MCF 10A (cell line): ENCODE data around the gene UQCC2. TPM values are rescaled to one million over a fixed set of nuclear protein-coding genes. Genes with fewer than 3 reads are reported as not detected.

ENCODE experiments used
- BruUV-seq: library from RNA; stranded (reverse); fragments of 400-500 nt; replicated peaks from 2 replicates; lab custom pipeline; 2021; lab: Mats Ljungman, UMichigan
- CTCF ChIA-PET: fragments of 300-600 bp; sonication (Branson Sonifier 250); formaldehyde crosslinking; extraction: SDS; loops from one replicate; lab custom pipeline; 2021; ENCODE audit warnings: antibody characterized with exemption, inconsistent platforms; lab: Yijun Ruan, JAX
- POLR2A ChIA-PET: fragments of 300-600, 350-650 bp; sonication (Branson Sonifier 250); formaldehyde crosslinking; extraction: SDS; loops from one replicate; lab custom pipeline; 2020; ENCODE audit warnings: antibody characterized with exemption, inconsistent platforms; lab: Yijun Ruan, JAX
- DNase-seq: peaks from one replicate; pipeline ENCODE4 v3.0.0-alpha.2; 2018; ENCODE audit not compliant: unreplicated experiment
- H3K27ac Mint-ChIP-seq: one replicate; pipeline ENCODE4 v1.8.0; 2022; ENCODE audit warnings: mild to moderate bottlenecking, low read depth, mixed read lengths; ENCODE audit not compliant: unreplicated experiment
- H3K27me3 Mint-ChIP-seq: one replicate; pipeline ENCODE4 v1.8.0; 2022; ENCODE audit warnings: mixed read lengths; ENCODE audit not compliant: insufficient read depth, unreplicated experiment
- H3K36me3 Mint-ChIP-seq: one replicate; pipeline ENCODE4 v1.8.0; 2022; ENCODE audit warnings: mild to moderate bottlenecking, moderate library complexity, mixed read lengths; ENCODE audit not compliant: insufficient read depth, unreplicated experiment
- H3K4me1 Mint-ChIP-seq: one replicate; pipeline ENCODE4 v1.8.0; 2022; ENCODE audit warnings: mixed read lengths; ENCODE audit not compliant: insufficient read depth, unreplicated experiment
- H3K4me3 Mint-ChIP-seq: one replicate; pipeline ENCODE4 v1.8.0; 2022; ENCODE audit warnings: mild to moderate bottlenecking, moderate library complexity, mixed read lengths; ENCODE audit not compliant: unreplicated experiment
- H3K9me3 Mint-ChIP-seq: one replicate; pipeline ENCODE4 v1.8.0; 2022; ENCODE audit warnings: mixed read lengths; ENCODE audit not compliant: unreplicated experiment
- CTCF ChIP-seq: fragments of 200-600 bp; IDR thresholded peaks from one replicate; pipeline ENCODE4 v1.8.0; 2022; ENCODE audit warnings: antibody characterized with exemption, mild to moderate bottlenecking; ENCODE audit not compliant: unreplicated experiment
- intact Hi-C: fragments of 100-400 bp; cut with micrococcal nuclease; formaldehyde crosslinking; loops from 2 replicates; pipeline ENCODE4 v1.14.1; 2022
- total RNA-seq: library from RNA; stranded (reverse); gene quantifications from 2 replicates; pipeline ENCODE4 v1.2.3, GENCODE V29; 2022

Gene UQCC2
- total RNA-seq, 1 experiment from 2014 or later: 122 TPM

DNA sequence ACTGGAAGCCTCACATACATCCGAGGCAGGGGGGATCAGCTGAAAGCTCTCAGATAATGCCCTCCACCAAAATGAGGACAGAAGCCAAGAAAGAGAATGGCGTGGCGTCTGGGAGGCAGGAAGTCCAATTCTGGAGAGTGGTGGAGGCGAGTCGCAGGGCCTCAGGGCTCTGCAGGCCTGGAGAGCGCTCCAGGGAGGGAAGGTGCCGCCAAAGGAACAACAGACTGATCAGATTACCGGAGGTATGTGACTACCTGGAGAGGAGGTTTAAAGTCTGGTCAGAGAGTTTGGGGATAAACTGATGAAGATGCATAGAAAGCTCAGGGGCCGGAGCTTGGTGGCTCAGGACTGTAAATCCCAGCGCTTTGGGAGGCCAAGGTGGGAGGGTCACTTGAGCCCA lies 46.4 kb upstream of the UQCC2 start:
- H3K36me3 Mint-ChIP-seq: no peaks in the 10 kb centered on the region
- no peak for TF ChIP-seq CTCF
- ChIA-PET CTCF (interaction anchor here (0.5 to 13.5 kb wide), 8 partner anchors 10 to 398 kb away, joined by 3 to 228 read pairs (median 4); partner anchors contain the start of genes IP6K3 and UQCC2), POLR2A (interaction anchor here (0.6 to 2.5 kb wide), 2 partner anchors 13 to 377 kb away, joined by 3 to 16 read pairs; no protein-coding TSS in a partner anchor)
- peaks cover 17% of the 10 kb centered on the region for H3K4me1 Mint-ChIP-seq
- no peak for DNase-seq
- no peaks in the 10 kb centered on the region for H3K27me3 Mint-ChIP-seq
- no peaks in the 10 kb centered on the region for H3K9me3 Mint-ChIP-seq
- intact Hi-C loops: no loop called here
- H3K27ac Mint-ChIP-seq: no peak overlapping the region
- no peak overlapping the region for H3K4me3 Mint-ChIP-seq
- BruUV-seq: no TSS peak

DNA sequence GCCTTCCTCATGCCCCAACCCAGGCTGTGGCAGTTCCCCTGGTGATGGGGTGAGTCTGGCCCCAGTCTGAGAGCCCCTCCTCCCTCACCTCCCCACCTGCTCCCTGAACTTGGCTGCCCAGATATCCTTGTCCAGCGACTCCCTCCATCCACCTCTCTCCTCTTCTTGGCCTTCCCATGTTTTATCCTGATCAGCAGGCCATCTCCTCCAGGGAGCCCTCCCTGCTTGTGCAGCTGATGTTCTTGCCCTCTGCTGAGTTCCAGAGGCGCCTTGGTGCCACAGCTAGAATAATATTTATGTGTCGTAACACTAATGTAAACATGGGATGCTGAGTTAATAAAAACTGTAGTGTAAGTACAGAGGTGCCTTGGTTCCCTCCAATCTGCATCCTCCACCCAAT lies 45.6 kb upstream of the UQCC2 start:
- no peak for DNase-seq
- TF ChIP-seq CTCF: no peak
- Mint-ChIP-seq H3K9me3 (no peaks in the 10 kb centered on the region), H3K4me3 (no peak overlapping the region), H3K27ac (no peak overlapping the region), H3K27me3 (no peaks in the 10 kb centered on the region), H3K4me1 (peaks cover 14% of the 10 kb centered on the region), H3K36me3 (no peaks in the 10 kb centered on the region)
- intact Hi-C loops: no loop called here
- ChIA-PET CTCF (interaction anchor here (0.5 to 13.5 kb wide), 7 partner anchors 10 to 399 kb away, joined by 3 to 228 read pairs (median 4); partner anchors contain the start of gene IP6K3), POLR2A (interaction anchor here (0.6 to 2.5 kb wide), 2 partner anchors 12 to 378 kb away, joined by 3 to 16 read pairs; no protein-coding TSS in a partner anchor)
- no TSS peak for BruUV-seq

DNA sequence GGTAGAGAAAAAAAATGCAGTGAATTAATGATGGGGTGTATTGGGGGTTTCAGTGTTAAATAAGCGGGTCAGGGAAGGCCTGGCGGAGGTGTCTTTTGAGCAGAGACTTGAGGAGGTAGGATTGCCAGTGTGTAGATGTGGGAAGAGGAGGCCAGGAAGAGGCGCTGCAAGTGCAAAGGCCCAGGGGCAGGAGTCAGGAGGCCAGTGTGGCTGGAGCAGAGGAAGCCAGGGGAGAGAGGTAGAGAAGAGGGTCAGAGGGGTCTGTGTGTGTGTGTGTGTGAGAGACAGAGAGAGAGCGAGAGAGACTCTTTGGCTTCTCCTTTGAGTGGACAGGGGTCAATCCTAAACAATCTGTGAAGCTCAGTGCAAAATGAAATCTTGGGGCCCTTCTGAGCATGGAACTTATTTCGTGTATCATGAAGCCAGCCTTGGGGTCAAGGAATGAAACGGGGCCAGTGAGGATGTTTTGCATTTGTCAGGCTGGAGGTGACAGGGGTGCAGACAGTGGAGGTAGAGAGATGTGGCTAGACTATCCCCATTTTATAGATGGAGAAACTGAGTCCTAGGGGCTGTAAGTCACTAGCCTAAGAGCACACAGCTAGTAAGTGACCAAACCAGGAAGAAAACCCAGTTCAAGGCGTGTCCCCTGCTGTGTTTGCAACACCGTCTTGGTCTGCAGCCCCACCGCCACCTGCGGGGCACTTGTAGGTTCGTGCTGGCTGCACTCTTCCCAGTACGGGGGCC lies 44.9 kb upstream of the UQCC2 start:
- BruUV-seq: no TSS peak
- Mint-ChIP-seq H3K27me3 (no peaks in the 10 kb centered on the region), H3K4me3 (no peak overlapping the region), H3K36me3 (no peaks in the 10 kb centered on the region), H3K27ac (peak overlapping the region; percentile 72), H3K9me3 (no peaks in the 10 kb centered on the region), H3K4me1 (peaks cover 17% of the 10 kb centered on the region)
- no peak for DNase-seq
- intact Hi-C loops: no loop called here
- ChIA-PET POLR2A (no interaction called here), CTCF (interaction anchor here (0.6 to 2.2 kb wide), 6 partner anchors 11 to 398 kb away, joined by 3 to 11 read pairs (median 4); no protein-coding TSS in a partner anchor)
- TF ChIP-seq CTCF: no peak

GRCh38 chr6:33755070-33755869 lies 43.8 kb upstream of the UQCC2 start:
- H3K9me3 Mint-ChIP-seq: no peaks in the 10 kb centered on the region
- CTCF ChIA-PET: interaction anchor here (0.9 to 2.2 kb wide), 5 partner anchors 10 to 18 kb away, joined by 3 to 11 read pairs (median 4); no protein-coding TSS in a partner anchor
- POLR2A ChIA-PET: no interaction called here
- no peak overlapping the region for H3K4me3 Mint-ChIP-seq
- H3K27me3 Mint-ChIP-seq: no peaks in the 10 kb centered on the region
- BruUV-seq: no TSS peak
- intact Hi-C loops: no loop called here
- H3K27ac Mint-ChIP-seq: no peak overlapping the region
- DNase-seq: no peak
- H3K4me1 Mint-ChIP-seq: peaks cover 28% of the 10 kb centered on the region
- H3K36me3 Mint-ChIP-seq: no peaks in the 10 kb centered on the region
- no peak for TF ChIP-seq CTCF
